HG02852 (cell line): Measurements from ENCODE around the gene CAMKMT.

Experiments used
- ATAC-seq: cut with Tn5 transposase; IDR thresholded peaks from one replicate; pipeline ENCODE4 v1.9.1; 2021; ENCODE audit warnings: mild to moderate bottlenecking, moderate library complexity; ENCODE audit not compliant: unreplicated experiment

CAMKMT gene

DNA sequence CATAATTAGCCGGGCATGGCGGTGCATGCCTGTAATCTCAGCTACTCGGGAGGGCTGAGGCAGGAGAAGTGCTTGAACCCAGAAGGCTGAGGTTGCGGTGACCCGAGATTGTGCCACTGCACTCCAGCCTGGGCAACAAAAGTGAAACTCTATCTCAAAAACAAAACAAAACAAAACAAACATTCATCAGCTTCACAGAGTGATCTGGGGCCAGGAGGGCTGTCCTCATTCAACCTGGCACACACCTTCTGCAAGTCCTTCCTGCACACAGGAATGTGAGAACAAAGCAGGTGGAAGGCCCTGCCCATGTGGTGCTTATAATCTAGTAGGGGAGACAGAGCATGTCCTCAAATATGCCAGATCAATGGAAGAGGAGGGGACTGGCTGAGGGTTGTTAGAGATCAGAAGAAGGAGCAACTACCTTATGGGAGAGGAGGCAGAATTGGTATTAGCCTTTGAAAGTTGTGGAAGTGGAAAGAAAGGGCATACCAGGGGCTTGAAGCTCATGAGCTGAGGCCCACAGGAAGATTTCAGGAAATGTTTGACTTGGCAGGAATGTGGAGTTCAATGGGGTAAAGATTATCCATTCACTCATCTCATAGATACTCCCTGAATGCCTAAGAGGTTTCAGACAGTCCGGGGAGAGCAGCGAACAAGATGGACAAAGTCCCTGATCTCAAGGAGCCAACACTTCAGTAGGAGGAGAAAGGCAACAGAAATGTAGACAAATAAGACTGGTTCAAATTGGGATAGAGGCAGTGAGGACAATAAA, 424.5 kb downstream of the CAMKMT start:
- ATAC-seq, result no peak

- no peak for ATAC-seq
Observed at GRCh38 chr2:44786817-44787214, 425.1 kb downstream of the CAMKMT start.

GRCh38 chr2:44787663-44788062, 425.9 kb downstream of the CAMKMT start:
- ATAC-seq, result no peak

DNA sequence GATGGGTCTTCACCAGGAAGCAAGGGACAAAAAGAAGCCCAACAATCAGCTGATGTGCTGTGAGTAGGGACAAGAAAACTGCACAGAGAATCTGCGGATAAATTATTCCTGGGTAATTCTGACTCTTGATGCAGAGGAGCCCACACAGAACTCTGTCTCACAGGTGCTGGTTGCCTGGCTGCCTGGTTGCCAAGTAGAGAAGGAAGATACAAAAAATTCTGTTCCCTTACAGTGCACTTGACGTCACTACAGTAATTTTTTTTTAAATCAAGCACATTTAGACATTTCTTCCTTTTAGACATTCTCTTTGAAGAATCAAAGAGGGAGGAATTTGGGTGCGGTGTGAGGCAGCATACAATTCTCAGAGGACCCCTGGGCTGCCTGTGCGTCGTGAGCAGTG, 427.7 kb downstream of the CAMKMT start:
- ATAC-seq, result no peak

DNA sequence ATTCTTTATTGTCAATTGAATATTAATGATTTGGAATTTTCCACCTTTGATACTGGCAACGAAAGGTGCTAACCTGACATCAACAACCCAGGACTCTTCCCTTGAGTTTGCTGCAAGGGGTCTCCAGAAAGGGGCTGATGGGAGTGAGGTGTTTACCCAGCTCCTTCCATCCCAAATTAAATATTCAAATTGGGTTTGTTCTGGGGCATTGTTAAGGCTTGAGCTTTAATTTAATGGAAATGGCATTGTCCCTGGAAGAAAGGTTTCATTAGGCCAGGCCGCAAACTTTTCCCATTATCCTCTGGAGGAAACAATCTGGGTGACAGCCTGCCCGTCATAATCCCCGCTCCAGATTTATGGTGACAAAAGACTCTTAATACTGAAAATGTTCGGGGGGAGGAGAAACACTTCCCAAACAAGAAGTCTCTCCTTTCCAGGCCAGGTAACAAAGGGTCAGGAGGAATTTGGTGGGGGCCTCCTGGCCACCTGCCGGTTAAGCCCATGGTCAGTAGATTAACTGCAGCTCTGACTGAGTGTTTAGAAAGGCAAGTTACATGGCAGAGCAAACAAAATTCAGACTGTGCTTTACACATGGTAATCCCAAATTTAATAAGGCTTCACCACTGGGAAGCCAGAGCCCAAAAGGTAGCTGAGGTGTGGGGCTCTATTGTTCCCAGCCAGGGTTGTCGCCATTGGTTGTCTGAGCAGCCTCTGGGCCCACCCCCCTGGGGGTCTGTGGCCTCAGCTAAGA, 428.4 kb downstream of the CAMKMT start:
- no peak for ATAC-seq

DNA sequence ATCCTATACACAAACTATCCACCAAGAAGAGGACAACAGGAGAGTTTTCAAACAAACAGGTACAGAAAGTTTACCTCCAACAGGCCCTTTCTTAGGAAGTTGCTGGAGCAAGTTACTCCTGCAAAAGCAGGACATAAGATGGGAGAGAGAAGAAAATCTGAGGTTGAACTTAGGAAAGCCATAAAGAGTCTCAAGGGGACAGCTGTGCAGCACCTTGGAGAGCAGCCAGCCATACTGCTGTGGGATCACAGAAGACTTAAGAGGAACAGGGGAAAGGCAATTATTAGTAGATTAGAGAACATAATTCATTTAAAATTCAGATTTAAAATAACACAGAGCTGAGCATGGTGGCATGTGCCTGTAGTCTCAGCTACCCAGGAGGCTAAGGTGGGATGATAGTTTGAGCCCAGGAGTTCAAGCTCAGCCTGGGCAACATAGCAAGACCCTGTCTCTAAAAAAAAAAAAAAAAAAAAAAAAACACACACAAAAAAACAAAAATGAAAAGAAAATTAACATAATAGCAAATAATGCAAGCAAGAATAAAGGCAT, 431.6 kb downstream of the CAMKMT start:
- no peak for ATAC-seq

- ATAC-seq, result no peak
Observed at GRCh38 chr2:44796771-44797170, 435.0 kb downstream of the CAMKMT start.

DNA sequence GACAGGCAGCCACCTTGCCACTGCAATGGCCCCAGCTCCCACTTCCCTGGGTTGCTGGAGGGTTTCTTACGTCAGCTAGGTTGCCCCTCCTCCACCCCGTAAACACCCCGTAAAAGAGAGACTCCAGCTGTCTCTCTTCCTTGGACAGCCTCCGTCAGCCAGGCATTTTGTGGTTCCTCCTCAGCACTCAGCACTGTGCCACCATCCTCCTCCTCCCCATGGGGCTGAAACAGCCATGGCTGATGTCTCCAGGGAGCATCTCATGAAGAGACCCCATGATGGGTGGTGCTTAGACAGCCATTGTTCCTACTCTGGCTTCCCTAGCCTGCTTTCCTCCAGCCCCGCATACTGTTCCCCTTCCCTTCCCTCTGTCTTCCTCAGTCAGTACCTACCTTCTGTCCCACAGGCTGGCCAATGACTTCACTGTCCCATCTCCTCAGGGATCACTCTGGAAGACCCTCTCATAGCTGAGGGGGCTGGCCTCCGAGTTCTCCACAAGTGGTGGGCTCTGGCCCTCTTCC, 436.5 kb downstream of the CAMKMT start:
- ATAC-seq, result no peak

GRCh38 chr2:44799105-44799504, 437.4 kb downstream of the CAMKMT start:
- no peak for ATAC-seq

DNA sequence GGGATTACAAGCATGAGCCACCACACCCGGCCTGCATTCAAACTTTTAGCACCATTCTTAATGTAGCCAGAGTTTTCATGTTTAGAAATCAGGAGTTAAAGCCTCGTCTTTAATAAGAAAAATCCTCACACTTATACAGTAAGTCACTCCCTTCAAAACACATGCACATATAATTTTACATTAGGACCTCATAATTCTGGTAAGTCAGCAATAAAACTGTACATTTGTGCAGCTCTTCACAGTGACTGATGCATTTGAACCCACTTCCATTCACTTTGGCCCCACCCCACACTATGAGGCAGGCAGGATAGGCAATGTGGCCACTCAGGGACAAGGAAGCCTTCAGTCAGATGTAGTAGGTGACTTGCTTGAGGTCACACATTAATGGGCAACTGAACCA, 438.0 kb downstream of the CAMKMT start:
- no peak for ATAC-seq

DNA sequence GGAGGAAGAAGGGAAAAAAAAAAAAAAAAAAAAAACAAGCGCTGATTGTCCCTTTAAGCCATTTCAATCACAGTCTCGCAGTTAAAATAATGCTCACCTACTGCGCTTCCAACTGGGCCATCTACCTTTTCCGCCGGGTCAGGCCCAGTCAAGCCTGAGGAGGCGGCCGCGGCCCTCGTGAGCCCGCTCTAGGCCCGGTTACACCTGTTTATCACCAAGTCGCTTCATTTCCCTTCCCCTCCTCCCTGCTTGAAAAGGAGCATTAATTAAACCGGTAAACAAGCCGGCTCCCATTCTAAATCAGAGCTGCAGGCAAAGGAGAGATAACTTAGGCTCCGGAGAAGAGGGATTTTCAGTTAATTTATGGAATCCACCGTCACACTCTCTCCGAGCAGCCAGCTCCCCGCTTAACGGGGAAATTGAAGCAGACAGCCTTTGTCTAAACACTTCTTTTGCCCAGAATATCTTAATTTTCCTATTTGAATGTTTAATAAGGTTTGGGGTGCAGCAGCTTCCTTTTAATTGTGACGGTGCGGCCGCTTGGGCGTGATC, 439.6 kb downstream of the CAMKMT start:
- no peak for ATAC-seq

DNA sequence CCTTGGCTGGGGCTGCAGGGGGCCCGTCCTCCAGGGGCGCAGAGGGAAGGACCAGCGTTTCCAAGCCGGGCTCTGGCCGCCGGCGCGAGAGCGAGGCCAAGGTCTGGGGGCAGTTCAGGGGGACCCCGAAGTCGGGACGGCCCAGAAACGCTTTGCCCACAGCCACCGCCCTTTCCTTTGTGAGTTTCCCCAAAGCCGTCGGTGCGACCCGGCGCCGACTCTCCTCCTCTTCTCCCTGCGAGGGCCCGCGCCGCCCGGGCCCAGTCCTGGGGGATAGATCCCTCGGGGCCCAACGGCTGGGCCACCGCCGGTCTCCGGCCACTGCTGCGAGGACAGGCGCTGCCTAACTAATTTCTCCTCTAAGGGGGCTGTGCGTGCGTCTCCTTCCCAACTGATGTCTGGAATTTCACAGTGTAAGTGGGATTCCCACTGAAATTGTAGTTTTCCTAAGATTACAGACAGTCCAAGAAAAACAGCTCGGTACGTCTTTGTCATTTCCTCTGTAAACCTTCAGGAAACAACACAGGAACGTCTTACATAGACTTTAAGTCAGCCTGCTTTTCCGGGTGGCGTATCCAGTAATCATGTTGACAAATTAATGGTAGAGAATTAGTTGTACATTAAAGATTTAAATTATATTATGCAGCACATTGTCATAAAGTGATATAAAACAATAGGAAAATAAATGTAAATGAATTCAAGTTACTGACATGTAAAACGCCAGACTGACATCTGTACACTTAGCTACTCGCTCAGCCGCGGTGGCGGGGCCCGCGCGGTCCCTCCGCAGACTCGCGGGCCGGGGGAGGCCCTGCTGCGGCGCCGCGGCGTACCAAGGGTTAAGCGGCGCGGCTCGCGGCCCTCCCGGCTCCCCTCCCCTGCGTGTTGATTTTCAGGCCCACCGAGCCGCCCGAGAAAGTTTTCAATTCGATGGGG, 440.4 kb downstream of the CAMKMT start:
- ATAC-seq, result no peak

DNA sequence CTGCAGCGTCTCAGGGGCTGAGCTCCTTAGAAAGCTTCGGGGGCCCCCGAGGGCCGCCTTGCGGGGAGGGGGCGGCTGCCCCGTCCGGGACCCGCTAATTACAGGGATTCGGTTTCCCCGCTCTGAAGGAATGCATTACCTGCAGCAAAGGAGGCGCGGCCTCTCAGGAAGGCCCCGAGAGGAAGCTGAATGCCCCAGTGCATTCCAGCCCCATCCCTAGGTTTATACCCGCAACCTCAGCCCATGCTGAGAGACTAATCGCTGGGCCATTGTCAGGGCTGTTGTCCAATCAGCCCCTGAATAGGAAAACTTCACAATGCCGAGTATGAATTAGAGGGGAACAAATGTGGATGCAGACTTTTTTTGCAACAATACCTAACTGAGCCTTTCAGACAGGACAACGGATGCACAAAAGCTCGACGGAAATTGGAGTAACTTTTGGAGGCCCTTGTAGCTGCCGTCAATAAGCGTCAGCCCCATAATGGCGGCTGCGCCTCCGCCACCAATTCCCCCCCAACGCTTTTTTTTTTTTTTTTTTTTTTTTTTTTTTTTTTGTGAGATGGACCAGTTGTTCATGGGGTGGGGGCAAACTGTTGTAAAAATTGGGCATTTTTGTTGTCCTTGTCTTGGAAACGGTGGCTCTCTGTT, 441.2 kb downstream of the CAMKMT start:
- no peak for ATAC-seq

DNA sequence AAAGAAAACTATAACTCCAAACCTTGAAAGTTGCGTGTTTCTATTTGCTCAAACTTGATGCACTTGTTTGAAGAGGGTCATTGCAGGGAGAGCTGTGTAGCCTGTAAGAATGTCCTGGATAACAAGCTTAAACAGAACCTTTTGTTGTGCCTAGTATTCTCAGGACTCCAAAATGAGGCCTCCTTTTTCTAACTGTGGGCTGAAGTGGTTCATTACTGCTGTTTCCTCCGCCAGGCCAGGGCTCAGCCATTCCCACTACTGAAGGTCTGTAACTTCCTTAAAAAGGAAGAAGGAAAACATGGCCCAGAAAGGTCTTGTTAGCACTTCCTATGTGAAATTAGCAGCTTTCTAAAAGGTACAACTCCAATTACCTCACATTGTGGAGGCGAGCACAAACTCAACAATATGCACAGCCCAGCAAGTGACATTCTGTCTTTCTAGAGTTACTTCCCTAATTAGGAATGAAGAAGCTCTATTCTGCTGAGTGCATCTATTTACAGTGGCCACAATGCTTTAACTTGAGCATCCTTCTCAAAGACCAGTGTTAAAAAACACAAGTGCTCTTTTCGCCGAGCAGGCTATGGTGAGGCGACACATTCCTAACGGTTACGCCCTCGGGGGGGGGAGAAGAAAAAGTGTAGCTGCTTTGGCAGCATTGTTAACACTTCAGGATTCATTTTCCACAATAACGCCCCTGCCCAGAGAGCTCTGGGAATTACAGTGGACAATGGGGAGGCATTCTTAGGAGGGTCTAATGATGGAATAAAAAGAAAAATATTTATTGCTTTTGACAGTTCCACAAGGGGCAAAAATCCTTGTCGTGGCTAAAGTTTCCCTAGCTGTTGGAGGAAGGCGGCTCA, 442.9 kb downstream of the CAMKMT start:
- ATAC-seq, result no peak

GRCh38 chr2:44805401-44806235, 443.9 kb downstream of the CAMKMT start:
- ATAC-seq, result no peak

GRCh38 chr2:44807201-44808025, 445.7 kb downstream of the CAMKMT start:
- no peak for ATAC-seq

DNA sequence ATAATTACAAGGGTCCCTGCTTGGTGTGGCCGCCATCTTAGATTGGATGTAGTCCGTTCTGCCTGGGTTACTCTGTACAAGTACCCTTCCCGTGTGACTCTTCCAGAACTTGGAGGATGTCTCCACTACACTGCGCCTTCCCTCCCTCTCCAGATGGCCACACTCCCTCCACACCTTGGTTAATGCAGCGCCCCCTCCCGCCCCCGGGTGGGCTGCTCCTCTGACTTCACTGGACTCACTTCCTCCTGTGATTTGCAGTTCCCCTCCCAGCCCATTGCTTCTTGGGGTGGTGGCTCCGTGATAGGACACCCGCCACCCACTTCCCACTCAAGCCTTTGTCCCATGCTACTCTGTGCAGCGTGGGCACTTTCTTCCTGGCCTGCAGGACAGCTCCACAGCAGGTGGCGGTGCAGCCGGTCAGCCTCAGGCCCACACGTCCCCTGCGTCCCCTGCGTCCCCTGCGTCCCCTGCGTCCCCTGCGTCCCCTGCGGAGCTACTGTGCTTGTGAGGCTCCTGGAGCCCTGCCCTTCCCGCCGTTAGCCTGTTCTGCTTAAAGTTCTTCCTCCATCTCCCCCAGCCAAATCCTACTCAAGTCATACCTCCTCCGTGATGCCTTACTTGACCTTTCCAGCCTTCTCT, 449.3 kb downstream of the CAMKMT start:
- no peak for ATAC-seq
